GM10266 (cell line): Measurements from ENCODE around the gene PSMB7.

Source experiments
- DNase-seq: peaks from one replicate; pipeline ENCODE4 v3.0.0; 2012; ENCODE audit errors: extremely low spot score
- TF ChIP-seq, protein P1 (sequence below): IDR thresholded peaks from 2 replicates; pipeline ENCODE4 v1.5.1; 2012; ENCODE audit warnings: mild to moderate bottlenecking, low read depth; ENCODE audit not compliant: control insufficient read depth, insufficient read depth; ENCODE audit errors: missing control alignments

Gene PSMB7

DNA sequence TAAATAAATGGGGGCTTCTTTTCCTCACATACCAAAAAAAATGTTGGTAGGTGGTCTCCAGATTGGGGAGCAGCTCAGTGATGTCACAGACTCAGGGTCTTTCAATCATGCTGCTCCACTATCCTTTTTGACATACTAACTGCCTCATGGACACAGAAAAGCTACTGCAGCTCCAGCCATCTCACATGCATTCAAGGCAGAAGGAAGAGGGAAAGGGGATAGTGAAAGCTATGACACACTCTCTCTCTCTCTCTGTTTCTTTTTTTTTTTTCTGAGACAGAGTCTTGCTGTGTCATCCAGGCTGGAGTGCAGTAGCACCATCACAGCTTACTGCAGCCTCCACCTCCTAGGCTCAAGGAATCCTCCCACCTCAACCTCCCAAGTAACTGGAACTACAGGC is 27.1 kb upstream of the PSMB7 start:
- TF ChIP-seq, protein P1, sequence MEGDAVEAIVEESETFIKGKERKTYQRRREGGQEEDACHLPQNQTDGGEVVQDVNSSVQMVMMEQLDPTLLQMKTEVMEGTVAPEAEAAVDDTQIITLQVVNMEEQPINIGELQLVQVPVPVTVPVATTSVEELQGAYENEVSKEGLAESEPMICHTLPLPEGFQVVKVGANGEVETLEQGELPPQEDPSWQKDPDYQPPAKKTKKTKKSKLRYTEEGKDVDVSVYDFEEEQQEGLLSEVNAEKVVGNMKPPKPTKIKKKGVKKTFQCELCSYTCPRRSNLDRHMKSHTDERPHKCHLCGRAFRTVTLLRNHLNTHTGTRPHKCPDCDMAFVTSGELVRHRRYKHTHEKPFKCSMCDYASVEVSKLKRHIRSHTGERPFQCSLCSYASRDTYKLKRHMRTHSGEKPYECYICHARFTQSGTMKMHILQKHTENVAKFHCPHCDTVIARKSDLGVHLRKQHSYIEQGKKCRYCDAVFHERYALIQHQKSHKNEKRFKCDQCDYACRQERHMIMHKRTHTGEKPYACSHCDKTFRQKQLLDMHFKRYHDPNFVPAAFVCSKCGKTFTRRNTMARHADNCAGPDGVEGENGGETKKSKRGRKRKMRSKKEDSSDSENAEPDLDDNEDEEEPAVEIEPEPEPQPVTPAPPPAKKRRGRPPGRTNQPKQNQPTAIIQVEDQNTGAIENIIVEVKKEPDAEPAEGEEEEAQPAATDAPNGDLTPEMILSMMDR: no peak
- no peak for DNase-seq

DNA sequence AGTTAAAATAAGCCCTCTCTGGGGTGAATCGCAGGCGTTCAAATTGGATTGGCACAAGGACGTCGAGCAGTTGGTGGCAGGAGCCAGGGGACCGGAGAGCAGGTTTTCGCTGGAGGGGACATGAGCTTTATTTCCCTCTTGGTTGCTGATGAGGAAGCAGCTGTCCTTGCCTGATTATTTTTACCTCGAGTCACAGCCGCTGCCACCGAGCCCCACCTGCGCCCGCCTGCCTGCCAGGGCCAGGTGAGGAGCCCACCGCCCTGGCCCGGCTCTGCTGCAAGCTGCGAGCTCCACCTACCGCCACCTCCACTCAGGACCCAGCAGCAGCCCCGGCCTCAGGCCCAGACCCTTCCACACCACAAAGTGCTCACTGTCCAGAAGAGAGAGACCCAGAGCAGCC is 26.0 kb upstream of the PSMB7 start:
- no peak for DNase-seq
- TF ChIP-seq, protein P1: no peak

DNA sequence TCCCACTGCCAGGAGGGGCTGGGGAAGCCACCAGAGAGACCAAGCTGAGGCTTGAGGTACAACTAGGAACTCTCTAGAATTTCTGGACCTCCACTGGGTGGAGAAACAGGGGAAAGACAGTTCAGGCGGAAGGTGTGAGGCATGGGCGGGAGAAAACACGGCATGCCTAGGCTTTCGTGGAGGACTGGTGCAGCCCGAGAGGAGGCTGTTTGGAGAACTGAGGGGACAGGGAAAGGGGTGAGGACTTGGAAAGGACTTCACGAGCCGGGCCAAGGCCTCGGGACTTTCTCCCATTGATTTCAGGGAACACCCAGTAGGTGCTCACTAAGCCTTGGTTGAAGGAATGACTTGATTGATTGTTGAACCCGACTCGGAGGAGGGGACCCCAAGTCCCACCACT is 25.5 kb upstream of the PSMB7 start:
- no peak for DNase-seq
- TF ChIP-seq, protein P1: no peak

- DNase-seq: no peak
- TF ChIP-seq, protein P1: no peak
Observed at GRCh38 chr9:124439686-124440243, 24.5 kb upstream of the PSMB7 start.

- TF ChIP-seq, protein P1: no peak
- DNase-seq: no peak
Observed at GRCh38 chr9:124439086-124439485, 23.8 kb upstream of the PSMB7 start.

- DNase-seq: no peak
- TF ChIP-seq, protein P1: no peak
Observed at GRCh38 chr9:124438091-124438490, 22.8 kb upstream of the PSMB7 start.

GRCh38 chr9:124437086-124437485 is 21.8 kb upstream of the PSMB7 start:
- DNase-seq: no peak
- TF ChIP-seq, protein P1: no peak
